Karpas-422 (cell line): ENCODE measurements around the gene OBSCN. TPM values are rescaled to one million over a fixed set of nuclear protein-coding genes. Genes with fewer than 3 reads are reported as not detected.
A peak's percentile ranks its signal among the peaks of the same experiment; 100 is the strongest.

Source experiments
- DNase-seq: peaks from one replicate; pipeline ENCODE4 v3.0.0-alpha.2; 2015
- H2AFZ ChIP-seq: fragments of 200-600 bp; sonication (generic); 2 replicates; pipeline ENCODE4 v1.6.1; 2014; ENCODE audit warnings: antibody characterized with exemption, low read length, mixed read lengths
- H3K27ac ChIP-seq: fragments of 200-600 bp; sonication (generic); 2 replicates; pipeline ENCODE4 v1.5.1; 2014; ENCODE audit warnings: mild to moderate bottlenecking, low read length, moderate library complexity
- H3K27me3 ChIP-seq: fragments of 200-600 bp; sonication (generic); 2 replicates; pipeline ENCODE4 v1.6.1; 2014; ENCODE audit warnings: low read length, mixed read lengths
- H3K36me3 ChIP-seq: fragments of 200-600 bp; sonication (generic); 2 replicates; pipeline ENCODE4 v1.6.1; 2014; ENCODE audit warnings: low read length, mixed read lengths; ENCODE audit not compliant: insufficient read depth
- H3K4me1 ChIP-seq: fragments of 200-600 bp; sonication (generic); 2 replicates; pipeline ENCODE4 v1.6.1; 2014; ENCODE audit warnings: mild to moderate bottlenecking, low read length, mixed read lengths
- H3K4me2 ChIP-seq: fragments of 200-600 bp; sonication (generic); 2 replicates; pipeline ENCODE4 v1.6.1; 2014; ENCODE audit warnings: low read length, low read depth, mild to moderate bottlenecking; ENCODE audit not compliant: poor library complexity, severe bottlenecking
- H3K4me3 ChIP-seq: fragments of 200-600 bp; sonication (generic); 2 replicates; pipeline ENCODE4 v1.5.1; 2014; ENCODE audit warnings: mild to moderate bottlenecking, antibody characterized with exemption, low read length, mixed read lengths
- H3K79me2 ChIP-seq: fragments of 200-600 bp; sonication (generic); 2 replicates; pipeline ENCODE4 v1.6.1; 2014; ENCODE audit warnings: mild to moderate bottlenecking, low read length, mixed read lengths
- H3K9ac ChIP-seq: fragments of 200-600 bp; sonication (generic); 2 replicates; pipeline ENCODE4 v1.6.0; 2014; ENCODE audit warnings: low read length
- H3K9me2 ChIP-seq: fragments of 200-600 bp; sonication (generic), shearing (Covaris generic); replicated peaks from 2 replicates; pipeline ENCODE4 v1.6.0; 2014; ENCODE audit warnings: mild to moderate bottlenecking, low read length, moderate library complexity; ENCODE audit not compliant: insufficient read depth
- H3K9me3 ChIP-seq: fragments of 300-700, 200-600 bp; sonication (generic); 2 replicates; pipeline ENCODE4 v1.6.1; 2014; ENCODE audit warnings: low read length, mixed read lengths
- H4K20me1 ChIP-seq: fragments of 200-600 bp; sonication (generic); 2 replicates; pipeline ENCODE4 v1.6.1; 2014; ENCODE audit warnings: mild to moderate bottlenecking, antibody characterized with exemption, low read length, low read depth; ENCODE audit not compliant: insufficient read depth
- total RNA-seq: library from RNA; depleted of rRNA; stranded (reverse); fragments of >200 nt; shearing (Covaris generic); gene quantifications from 2 replicates; pipeline ENCODE4 v1.2.3, GENCODE V29; 2014; ENCODE audit warnings: low replicate concordance

Gene OBSCN
- total RNA-seq, 1 experiment from 2014 or later = 17.5 TPM

GRCh38 chr1:228162286-228163006 lies 45.4 kb upstream of the OBSCN start:
- H3K4me1 ChIP-seq = peaks cover 17% of the 10 kb centered on the region
- no peak overlapping the region for H3K27ac ChIP-seq
- no peak overlapping the region for H2AFZ ChIP-seq
- no peak for DNase-seq
- no peak overlapping the region for H3K9ac ChIP-seq
- H3K79me2 ChIP-seq = no peaks in the 10 kb centered on the region
- no peaks in the 10 kb centered on the region for H3K9me2 ChIP-seq
- H4K20me1 ChIP-seq = no peaks in the 10 kb centered on the region
- H3K9me3 ChIP-seq = no peaks in the 10 kb centered on the region
- no peaks in the 10 kb centered on the region for H3K27me3 ChIP-seq
- H3K4me2 ChIP-seq = no peak overlapping the region
- H3K4me3 ChIP-seq = no peak overlapping the region
- H3K36me3 ChIP-seq = no peaks in the 10 kb centered on the region

GRCh38 chr1:228163007-228163753 lies 44.7 kb upstream of the OBSCN start:
- Histone ChIP-seq H3K27ac (no peak overlapping the region), H3K36me3 (no peaks in the 10 kb centered on the region), H3K9ac (no peak overlapping the region), H3K9me2 (no peaks in the 10 kb centered on the region), H3K4me1 (peaks cover 17% of the 10 kb centered on the region), H3K9me3 (no peaks in the 10 kb centered on the region), H3K4me2 (no peak overlapping the region), H3K4me3 (no peak overlapping the region), H4K20me1 (no peaks in the 10 kb centered on the region), H3K79me2 (no peaks in the 10 kb centered on the region), H2AFZ (no peak overlapping the region), H3K27me3 (no peaks in the 10 kb centered on the region)
- DNase-seq = no peak

- Histone ChIP-seq H3K4me2 (peak overlapping the region; percentile 98), H2AFZ (no peak overlapping the region), H3K27ac (no peak overlapping the region)
Measured at GRCh38 chr1:228163776-228164519, 43.9 kb upstream of the OBSCN start.

GRCh38 chr1:228164561-228165371 lies 43.1 kb upstream of the OBSCN start:
- Histone ChIP-seq H3K9me2 (no peaks in the 10 kb centered on the region), H3K79me2 (no peaks in the 10 kb centered on the region), H3K4me3 (peak overlapping the region; percentile 70), H3K27me3 (no peaks in the 10 kb centered on the region), H4K20me1 (no peaks in the 10 kb centered on the region), H3K9ac (peak overlapping the region; percentile 80), H3K9me3 (no peaks in the 10 kb centered on the region), H3K4me1 (peaks cover 17% of the 10 kb centered on the region), H3K4me2 (peak overlapping the region; percentile 98), H2AFZ (no peak overlapping the region; the same call in 1 of the 2 replicates), H3K27ac (0 out of 2 replicates have a peak overlapping the region, but pooled peaks have one; percentile 31), H3K36me3 (no peaks in the 10 kb centered on the region)
- no peak for DNase-seq

More at GRCh38 chr1:228163776-228164519, 43.9 kb upstream of the OBSCN start:
- no peaks in the 10 kb centered on the region for H4K20me1 ChIP-seq
- 0 out of 2 replicates have a peak overlapping the region, but pooled peaks have one; percentile 80 for H3K9ac ChIP-seq
- no peak overlapping the region; the same call in 1 of the 2 replicates for H3K4me3 ChIP-seq
- H3K79me2 ChIP-seq = no peaks in the 10 kb centered on the region
- no peaks in the 10 kb centered on the region for H3K9me3 ChIP-seq
- DNase-seq = no peak
- no peaks in the 10 kb centered on the region for H3K36me3 ChIP-seq
- peaks cover 17% of the 10 kb centered on the region for H3K4me1 ChIP-seq
- no peaks in the 10 kb centered on the region for H3K27me3 ChIP-seq
- H3K9me2 ChIP-seq = no peaks in the 10 kb centered on the region

- DNase-seq = peak; percentile 99
- Histone ChIP-seq H3K9me3 (no peaks in the 10 kb centered on the region), H3K27me3 (no peaks in the 10 kb centered on the region), H3K4me1 (peaks cover 17% of the 10 kb centered on the region), H3K4me2 (peak within 1 kb of the TSS; percentile 98), H3K9ac (peak within 1 kb of the TSS; percentile 86), H3K4me3 (peak within 1 kb of the TSS; percentile 78), H3K27ac (peak within 1 kb of the TSS; percentile 82), H3K36me3 (no peaks in the 10 kb centered on the region), H3K9me2 (no peaks in the 10 kb centered on the region), H4K20me1 (no peaks in the 10 kb centered on the region), H3K79me2 (no peaks in the 10 kb centered on the region), H2AFZ (no peak within 1 kb of the TSS; the same call in 1 of the 2 replicates)
Measured at GRCh38 chr1:228165372-228166169, 42.3 kb upstream of the OBSCN start, which contains the start of gene IBA57. TSS of gene IBA57 (plus strand) at chr1:228165804. CDS start at chr1:228165817, 13 bp downstream.

- no peak overlapping the region for H3K27ac ChIP-seq
- peak overlapping the region; percentile 78 for H3K4me3 ChIP-seq
- no peak overlapping the region for H2AFZ ChIP-seq
- H3K36me3 ChIP-seq = no peaks in the 10 kb centered on the region
- H3K27me3 ChIP-seq = no peaks in the 10 kb centered on the region
- peaks cover 17% of the 10 kb centered on the region for H3K4me1 ChIP-seq
- peak; percentile 74 for DNase-seq
- no peaks in the 10 kb centered on the region for H4K20me1 ChIP-seq
- H3K9me3 ChIP-seq = no peaks in the 10 kb centered on the region
- H3K79me2 ChIP-seq = no peaks in the 10 kb centered on the region
- peak overlapping the region; percentile 86 for H3K9ac ChIP-seq
- no peaks in the 10 kb centered on the region for H3K9me2 ChIP-seq
- peak overlapping the region; percentile 54 for H3K4me2 ChIP-seq
Measured at GRCh38 chr1:228166170-228166936, 41.5 kb upstream of the OBSCN start.
